H1 (cell line): ENCODE results near the gene BCAS3. TPM values are rescaled to one million over a fixed set of nuclear protein-coding genes. Genes with fewer than 3 reads are reported as not detected.

Source experiments
- BCL11A ChIP-seq, 2 experiments: IDR thresholded peaks; one replicate each; pipeline ENCODE4 v1.6.1; 2011; ENCODE audit warnings: low read depth in 2 of 2, low read length in 2 of 2, mild to moderate bottlenecking in 2 of 2
- CHD7 ChIP-seq: fragments of 300-600 bp; sonication (generic); IDR thresholded peaks from 2 replicates; pipeline ENCODE4 v1.7.1; 2012; ENCODE audit warnings: low read length, moderate library complexity, mild to moderate bottlenecking, inconsistent platforms; ENCODE audit not compliant: insufficient replicate concordance
- polyA plus RNA-seq, 7 experiments: library from polyadenylated mRNA; depleted of rRNA in 3 of 7; stranded (reverse) in 5 of 7; unstranded in 2 of 7; fragments of >200 nt in 5 of 7; fragments of 200-250 nt in 2 of 7; gene quantifications; 1 replicate in 5 of 7; 2 replicates in 1 of 7; 4 replicates in 1 of 7; pipeline versions ENCODE4 v1.2.1 to v1.2.3, GENCODE V29; 2011 to 2013; ENCODE audit warnings: missing spikeins in 2 of 7, mixed read lengths in 2 of 7
- total RNA-seq: library from RNA; stranded (reverse); fragmentation: NEBNext Ultra II Directional; extraction: Animal tissue kit (Norgen Biotek cat#: 25700); gene quantifications from 2 replicates; pipeline ENCODE4 v1.2.1, GENCODE V29; 2021

BCAS3 gene
- total and polyA plus RNA-seq, 2 of the 8 experiments (the other 6 are each of a cell fraction or from before 2014, with no cell fraction given), result 9.9 to 13.3 TPM

GRCh38 chr17:61326330-61326729 lies 648.7 kb downstream of the BCAS3 start (continued):
- no peak for TF ChIP-seq CHD7
- TF ChIP-seq BCL11A (IDR thresholded peaks at IDR 0.05; ENCODE audit: low read depth in 2 of 2, low read length in 2 of 2), result no peak
